ES-I3 (cell line): ENCODE measurements around the gene PIK3C2G.
"Not testable (repeated sequence)": the region's sequence is repeated elsewhere in the genome, so short reads cannot be mapped to it uniquely, and the experiment has no call there.

Experiments
- H3K36me3 ChIP-seq: 2 replicates; pipeline ENCODE4 v1.6.1; 2013; ENCODE audit warnings: mild to moderate bottlenecking, low read length, control low read depth, moderate library complexity; ENCODE audit not compliant: insufficient read depth
- H3K4me1 ChIP-seq: 2 replicates; pipeline ENCODE4 v1.6.1; 2013; ENCODE audit warnings: mild to moderate bottlenecking, control low read depth, low read length; ENCODE audit not compliant: insufficient read depth
- H3K9ac ChIP-seq: 2 replicates; pipeline ENCODE4 v1.6.1; 2013; ENCODE audit warnings: low read depth, mild to moderate bottlenecking, low read length, moderate library complexity
- H3K9me3 ChIP-seq: 2 replicates; pipeline ENCODE4 v1.6.1; 2013; ENCODE audit warnings: mild to moderate bottlenecking, low read length, moderate library complexity; ENCODE audit not compliant: control insufficient read depth, insufficient read depth

PIK3C2G gene, protein sequence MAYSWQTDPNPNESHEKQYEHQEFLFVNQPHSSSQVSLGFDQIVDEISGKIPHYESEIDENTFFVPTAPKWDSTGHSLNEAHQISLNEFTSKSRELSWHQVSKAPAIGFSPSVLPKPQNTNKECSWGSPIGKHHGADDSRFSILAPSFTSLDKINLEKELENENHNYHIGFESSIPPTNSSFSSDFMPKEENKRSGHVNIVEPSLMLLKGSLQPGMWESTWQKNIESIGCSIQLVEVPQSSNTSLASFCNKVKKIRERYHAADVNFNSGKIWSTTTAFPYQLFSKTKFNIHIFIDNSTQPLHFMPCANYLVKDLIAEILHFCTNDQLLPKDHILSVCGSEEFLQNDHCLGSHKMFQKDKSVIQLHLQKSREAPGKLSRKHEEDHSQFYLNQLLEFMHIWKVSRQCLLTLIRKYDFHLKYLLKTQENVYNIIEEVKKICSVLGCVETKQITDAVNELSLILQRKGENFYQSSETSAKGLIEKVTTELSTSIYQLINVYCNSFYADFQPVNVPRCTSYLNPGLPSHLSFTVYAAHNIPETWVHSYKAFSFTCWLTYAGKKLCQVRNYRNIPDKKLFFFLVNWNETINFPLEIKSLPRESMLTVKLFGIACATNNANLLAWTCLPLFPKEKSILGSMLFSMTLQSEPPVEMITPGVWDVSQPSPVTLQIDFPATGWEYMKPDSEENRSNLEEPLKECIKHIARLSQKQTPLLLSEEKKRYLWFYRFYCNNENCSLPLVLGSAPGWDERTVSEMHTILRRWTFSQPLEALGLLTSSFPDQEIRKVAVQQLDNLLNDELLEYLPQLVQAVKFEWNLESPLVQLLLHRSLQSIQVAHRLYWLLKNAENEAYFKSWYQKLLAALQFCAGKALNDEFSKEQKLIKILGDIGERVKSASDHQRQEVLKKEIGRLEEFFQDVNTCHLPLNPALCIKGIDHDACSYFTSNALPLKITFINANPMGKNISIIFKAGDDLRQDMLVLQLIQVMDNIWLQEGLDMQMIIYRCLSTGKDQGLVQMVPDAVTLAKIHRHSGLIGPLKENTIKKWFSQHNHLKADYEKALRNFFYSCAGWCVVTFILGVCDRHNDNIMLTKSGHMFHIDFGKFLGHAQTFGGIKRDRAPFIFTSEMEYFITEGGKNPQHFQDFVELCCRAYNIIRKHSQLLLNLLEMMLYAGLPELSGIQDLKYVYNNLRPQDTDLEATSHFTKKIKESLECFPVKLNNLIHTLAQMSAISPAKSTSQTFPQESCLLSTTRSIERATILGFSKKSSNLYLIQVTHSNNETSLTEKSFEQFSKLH (N-terminal part only)

DNA sequence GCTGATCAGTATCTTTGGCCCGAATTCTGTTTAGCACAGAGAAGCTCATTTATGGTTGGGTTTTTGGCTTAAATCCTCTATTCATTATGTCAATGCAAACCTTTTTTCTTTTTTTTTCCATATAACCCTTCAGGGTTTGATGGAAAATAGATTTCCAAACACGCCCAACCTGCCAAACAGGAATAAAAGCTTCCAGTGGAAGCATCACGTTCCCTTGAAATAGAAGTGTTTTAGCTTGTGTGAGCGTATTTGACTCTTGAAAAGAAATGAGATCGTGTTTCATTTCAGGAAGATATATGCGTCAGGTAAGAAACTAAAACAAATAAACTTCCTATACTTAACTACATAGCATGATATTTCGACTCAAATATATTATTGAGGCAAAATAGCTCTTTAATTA lies at the start of gene PIK3C2G:
Gene PIK3C2G (plus strand): TSS at position 246 of the 400 bp plus-strand sequence. CDS start 20,564 bp downstream, outside the sequence.
- Histone ChIP-seq H3K9me3 (no peaks in the 10 kb centered on the region), H3K36me3 (no peaks in the 10 kb centered on the region), H3K4me1 (no peaks in the 10 kb centered on the region), H3K9ac (no peak within 1 kb of the TSS)

DNA sequence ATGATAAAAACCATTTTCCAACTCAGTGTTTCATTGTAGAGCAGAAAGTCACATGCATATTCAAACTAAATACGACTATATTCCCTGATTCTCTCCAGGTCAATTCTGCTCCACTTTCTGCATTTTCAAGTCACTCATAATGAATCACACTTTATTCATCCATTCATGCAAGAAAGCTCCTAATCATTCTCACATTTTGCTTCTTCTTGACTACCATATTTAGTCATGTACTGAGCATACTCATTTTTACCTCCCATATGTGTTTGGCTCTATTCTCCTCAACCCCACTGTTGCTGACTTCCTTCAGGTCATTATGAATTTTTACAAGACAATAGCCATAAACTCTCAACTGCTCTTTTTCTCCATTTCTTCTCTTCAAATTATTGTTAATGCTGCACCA lies 43.4 kb upstream of the PIK3C2G start:
- Histone ChIP-seq H3K9ac (no peak overlapping the region), H3K4me1 (no peaks in the 10 kb centered on the region), H3K9me3 (no peaks in the 10 kb centered on the region), H3K36me3 (no peaks in the 10 kb centered on the region)

DNA sequence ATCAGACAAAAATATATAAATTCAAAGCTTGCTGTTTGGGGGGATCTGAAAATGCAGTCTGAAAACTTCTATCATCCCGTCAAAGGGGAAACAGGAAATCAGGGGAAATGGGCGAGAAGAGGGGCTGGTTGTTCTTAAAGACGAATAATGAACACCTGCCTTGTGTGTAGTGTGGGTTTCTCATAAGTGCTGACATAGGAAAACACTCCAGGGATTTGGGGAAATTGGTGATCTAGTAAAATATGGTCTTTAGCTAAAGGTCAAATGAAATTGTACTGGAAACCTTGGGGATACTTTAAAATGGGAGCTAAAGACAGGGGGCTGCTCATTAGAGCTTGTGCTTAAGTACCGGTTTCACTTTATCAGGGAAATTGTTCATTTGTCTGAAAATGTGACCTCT lies 39.6 kb upstream of the PIK3C2G start:
- Histone ChIP-seq H3K4me1 (no peaks in the 10 kb centered on the region; the same call in 1 of the 2 replicates), H3K36me3 (no peaks in the 10 kb centered on the region), H3K9ac (no peak overlapping the region), H3K9me3 (no peaks in the 10 kb centered on the region)

DNA sequence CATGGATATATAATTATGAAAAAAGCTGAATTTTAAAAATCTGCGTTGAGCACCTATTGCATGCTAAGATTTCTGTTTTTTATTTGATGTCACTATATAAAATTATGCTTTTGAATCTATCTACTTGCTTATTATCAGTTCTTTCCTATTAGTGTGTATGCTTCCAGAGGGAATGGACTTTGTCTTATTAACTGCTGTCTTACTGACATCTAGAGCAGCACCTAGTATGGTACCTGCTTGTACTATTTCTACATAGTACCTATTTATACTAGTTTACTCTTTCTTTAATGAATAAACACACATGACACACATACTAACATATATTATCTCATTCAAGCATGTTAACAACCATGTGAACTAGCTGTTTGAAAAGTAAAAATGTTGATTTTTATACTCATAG lies 38.6 kb upstream of the PIK3C2G start:
- no peaks in the 10 kb centered on the region for H3K36me3 ChIP-seq
- H3K9ac ChIP-seq = no peak overlapping the region
- H3K9me3 ChIP-seq = no peaks in the 10 kb centered on the region
- no peaks in the 10 kb centered on the region; the same call in 1 of the 2 replicates for H3K4me1 ChIP-seq

DNA sequence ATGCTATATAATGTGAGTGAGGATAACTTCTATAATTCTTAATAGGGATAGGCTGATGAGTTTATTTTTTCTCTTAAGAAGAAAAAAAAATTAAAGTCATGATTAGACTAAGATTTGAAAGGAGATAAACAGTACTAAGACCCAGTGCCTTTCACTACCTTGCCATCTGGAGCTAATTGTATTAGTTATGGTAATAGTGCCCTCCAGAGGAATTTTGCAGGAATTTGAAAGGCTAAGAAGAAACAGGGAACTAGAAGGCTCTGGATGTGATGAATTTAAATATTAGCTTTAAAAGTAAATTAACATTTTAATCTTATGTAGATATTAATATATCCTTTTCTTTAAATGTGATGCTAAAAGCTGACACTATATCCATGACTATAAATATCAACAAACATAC lies 36.6 kb upstream of the PIK3C2G start:
- Histone ChIP-seq H3K9ac (no peak overlapping the region), H3K36me3 (no peaks in the 10 kb centered on the region), H3K4me1 (no peaks in the 10 kb centered on the region; the same call in 1 of the 2 replicates), H3K9me3 (no peaks in the 10 kb centered on the region)

DNA sequence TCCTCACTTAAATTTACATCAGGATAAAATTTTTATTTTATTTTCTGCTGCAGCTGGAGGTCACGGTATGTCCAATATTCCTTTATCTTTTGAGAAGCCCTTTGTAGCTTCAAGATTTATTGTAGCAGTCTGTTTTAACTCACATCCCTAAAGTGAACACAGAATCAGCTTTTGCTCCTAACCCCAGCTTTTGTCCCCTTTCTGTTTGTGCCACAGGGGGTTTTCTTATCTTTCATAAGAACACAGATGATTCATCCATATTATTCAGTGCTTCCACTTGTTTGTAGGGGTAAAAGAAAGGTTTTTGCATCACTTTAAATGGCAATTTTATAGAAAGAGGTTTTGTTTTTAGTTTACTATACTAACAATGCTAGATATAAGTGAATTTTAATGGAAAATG lies 21.8 kb upstream of the PIK3C2G start:
- H3K4me1 ChIP-seq = no peaks in the 10 kb centered on the region
- no peak overlapping the region for H3K9ac ChIP-seq
- no peaks in the 10 kb centered on the region; the same call in 1 of the 2 replicates for H3K9me3 ChIP-seq
- no peaks in the 10 kb centered on the region for H3K36me3 ChIP-seq

DNA sequence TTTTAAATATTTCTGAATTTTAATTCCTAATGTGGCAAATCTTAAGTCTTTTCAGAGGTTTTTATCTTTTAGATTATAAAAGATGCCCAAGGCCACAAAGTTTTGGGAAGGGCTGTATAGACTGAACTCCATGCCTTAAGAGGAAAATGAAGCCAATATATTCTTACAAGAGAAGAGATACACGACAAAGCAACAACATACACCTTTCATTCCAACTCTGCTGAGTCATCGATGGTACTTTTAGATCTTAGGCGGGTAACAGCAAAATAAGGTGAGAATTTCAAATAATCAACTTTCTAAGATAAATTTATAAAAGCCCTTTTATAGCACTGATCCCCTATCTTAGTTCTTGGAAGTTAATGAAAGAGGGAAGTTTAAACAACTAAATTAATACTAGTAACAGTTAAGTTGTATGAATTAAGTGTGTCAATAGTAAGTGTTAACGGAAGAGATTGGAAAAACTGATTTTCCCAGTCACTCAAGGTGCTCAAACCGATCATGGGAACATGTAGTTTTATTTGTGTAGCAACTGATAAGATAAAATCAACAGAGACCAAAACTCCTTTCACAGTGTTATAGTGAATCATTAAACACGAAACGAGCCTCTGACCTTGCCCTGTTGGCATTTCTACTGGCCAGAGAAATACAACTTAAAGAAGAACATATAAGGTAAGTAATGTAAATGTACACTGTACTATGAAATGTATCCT lies 18.8 kb upstream of the PIK3C2G start:
- no peaks in the 10 kb centered on the region for H3K36me3 ChIP-seq
- no peak overlapping the region for H3K9ac ChIP-seq
- H3K4me1 ChIP-seq = no peaks in the 10 kb centered on the region
- H3K9me3 ChIP-seq = no peaks in the 10 kb centered on the region; the same call in 1 of the 2 replicates

DNA sequence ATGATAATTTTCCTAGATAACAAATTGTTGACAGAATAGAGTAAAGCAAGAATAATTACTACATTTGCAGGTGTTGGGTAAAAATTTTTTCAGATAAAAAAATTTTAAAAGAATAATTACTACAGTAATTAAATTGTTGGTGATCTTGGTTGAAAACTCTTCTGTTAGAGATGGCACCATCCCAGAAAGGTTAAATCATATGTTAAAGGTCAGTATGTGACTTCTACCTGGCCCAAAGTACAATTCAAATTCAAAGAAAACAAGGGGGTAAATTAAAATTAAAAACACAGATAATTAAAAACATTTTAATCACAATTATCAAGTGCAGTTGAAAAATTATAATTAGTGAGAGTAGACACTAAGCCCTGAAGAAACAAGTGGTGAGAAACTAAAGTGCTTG lies 18.1 kb upstream of the PIK3C2G start:
- H3K9me3 ChIP-seq = no peaks in the 10 kb centered on the region; the same call in 1 of the 2 replicates
- no peaks in the 10 kb centered on the region for H3K36me3 ChIP-seq
- no peaks in the 10 kb centered on the region for H3K4me1 ChIP-seq
- H3K9ac ChIP-seq = no peak overlapping the region

DNA sequence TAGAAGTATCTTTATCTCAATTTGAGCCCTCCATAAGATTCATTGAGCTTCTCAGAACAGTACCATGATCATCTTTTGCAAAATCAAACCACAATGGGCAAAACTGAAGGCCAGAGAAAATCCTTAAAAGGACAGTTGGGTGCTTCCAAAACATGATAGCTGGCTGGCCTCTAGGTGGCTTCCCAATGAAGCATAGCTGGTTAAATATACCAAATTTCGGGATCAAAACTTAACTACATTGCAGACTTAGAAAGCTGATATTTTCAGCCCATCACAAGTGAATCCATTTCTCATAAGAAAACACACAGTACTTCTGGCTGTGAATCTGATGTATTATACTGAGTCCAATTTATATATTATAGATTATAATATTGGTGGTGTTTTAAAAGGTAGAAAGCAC lies 15.3 kb upstream of the PIK3C2G start:
- no peaks in the 10 kb centered on the region for H3K36me3 ChIP-seq
- H3K9me3 ChIP-seq = no peaks in the 10 kb centered on the region
- H3K4me1 ChIP-seq = peaks cover 3% of the 10 kb centered on the region; the same call in 1 of the 2 replicates
- no peak overlapping the region for H3K9ac ChIP-seq

DNA sequence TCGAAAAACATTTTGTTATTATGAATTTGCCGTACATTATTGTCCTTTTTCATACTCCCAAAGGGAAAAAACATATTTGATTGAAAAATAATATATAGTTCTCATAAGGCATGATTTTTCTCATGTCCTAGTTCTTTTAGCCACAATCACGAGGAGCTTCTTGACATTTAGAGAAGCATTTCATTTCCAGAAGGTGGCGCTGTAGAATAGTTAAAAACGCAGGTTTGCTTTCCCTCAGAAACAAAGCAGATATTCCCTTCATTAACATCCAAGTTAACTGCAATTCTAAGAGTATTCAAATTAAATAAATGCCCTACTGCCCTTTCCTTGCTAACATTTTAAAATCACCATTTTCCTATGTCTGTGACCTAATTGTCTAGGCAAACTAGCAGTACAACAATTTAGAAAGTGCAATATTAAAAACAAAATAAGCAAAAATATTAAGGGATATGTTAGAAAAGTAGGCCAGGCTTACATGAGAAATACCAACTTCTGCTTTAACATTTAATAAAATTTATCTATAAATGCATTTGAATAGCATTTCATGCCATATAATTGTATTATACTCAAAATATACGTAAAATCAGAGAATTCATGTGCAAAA lies 10.9 kb upstream of the PIK3C2G start:
- H3K36me3 ChIP-seq = no peaks in the 10 kb centered on the region
- no peaks in the 10 kb centered on the region for H3K9me3 ChIP-seq
- no peak overlapping the region for H3K9ac ChIP-seq
- H3K4me1 ChIP-seq = peaks cover 3% of the 10 kb centered on the region; the same call in 1 of the 2 replicates

DNA sequence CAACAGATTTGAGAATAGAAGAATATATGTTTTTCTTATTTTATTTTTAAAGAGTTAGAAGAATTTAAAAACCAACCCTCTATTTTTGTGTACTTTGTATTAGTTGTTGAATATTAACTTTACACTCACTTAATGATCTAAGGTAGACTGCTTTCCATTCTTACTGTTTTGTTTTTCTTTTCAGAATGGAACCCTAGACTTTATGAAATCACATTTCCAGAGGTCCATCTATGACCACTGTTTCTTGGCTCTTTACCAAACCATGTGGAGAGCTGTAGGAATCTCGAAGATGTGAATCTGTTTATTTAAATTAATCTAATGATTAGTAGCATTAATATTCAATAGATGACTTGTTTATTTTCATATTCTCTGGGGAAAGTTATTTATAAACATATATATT lies 7.2 kb upstream of the PIK3C2G start:
- H3K36me3 ChIP-seq = no peaks in the 10 kb centered on the region
- H3K9ac ChIP-seq = no peak overlapping the region
- no peaks in the 10 kb centered on the region for H3K9me3 ChIP-seq
- peaks cover 3% of the 10 kb centered on the region; the same call in 1 of the 2 replicates for H3K4me1 ChIP-seq

DNA sequence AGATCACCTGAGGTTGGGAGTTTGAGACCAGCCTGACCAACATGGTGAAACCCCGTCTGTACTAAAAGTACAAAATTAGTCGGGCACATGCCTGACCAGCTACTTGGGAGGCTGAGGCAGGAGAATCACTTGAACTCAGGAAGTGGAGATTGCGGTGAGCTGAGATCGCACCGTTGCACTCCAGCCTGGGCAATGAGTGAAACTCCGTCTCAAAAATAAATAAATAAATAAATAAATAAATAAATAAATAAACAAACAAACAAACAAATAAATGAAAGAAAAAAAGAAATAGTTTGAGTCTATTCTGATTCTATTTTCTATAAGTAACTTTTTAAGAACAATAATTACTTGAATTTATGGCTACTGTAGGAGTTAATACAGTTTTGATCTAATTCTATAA lies 6.3 kb upstream of the PIK3C2G start:
- not testable (repeated sequence) for H3K36me3 ChIP-seq, H3K9me3 ChIP-seq, H3K9ac ChIP-seq, H3K4me1 ChIP-seq

DNA sequence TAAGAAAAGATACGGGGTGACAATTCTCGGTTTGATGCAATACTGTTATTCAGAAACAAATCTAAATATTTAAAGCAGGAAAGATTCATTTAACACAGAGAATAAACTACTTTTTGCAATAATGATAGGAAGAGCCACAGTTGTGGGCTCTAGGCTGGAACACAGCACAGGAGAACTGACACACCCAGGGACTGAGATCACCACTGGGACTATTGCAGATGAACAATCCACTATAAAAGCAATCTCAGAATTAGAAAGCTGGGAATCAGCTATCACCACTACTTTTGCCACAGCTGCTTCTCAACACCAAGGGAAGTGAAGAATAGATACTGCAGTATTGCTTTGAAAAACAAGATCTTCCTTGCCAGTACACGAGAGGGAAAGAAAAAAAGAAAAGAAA lies 4.1 kb upstream of the PIK3C2G start:
- no peaks in the 10 kb centered on the region for H3K4me1 ChIP-seq
- H3K36me3 ChIP-seq = no peaks in the 10 kb centered on the region
- no peaks in the 10 kb centered on the region for H3K9me3 ChIP-seq

More for the DNA sequence above, 4.1 kb upstream of the PIK3C2G start:
- no peak overlapping the region for H3K9ac ChIP-seq
